Keratinocyte (primary cell): ENCODE results near the gene FAM241A.

Source experiments
- EZH2 ChIP-seq: IDR thresholded peaks from one replicate; pipeline ENCODE4 v1.6.1; 2012; ENCODE audit warnings: inconsistent platforms, mild to moderate bottlenecking, low read length, moderate library complexity
- TF ChIP-seq, protein P1 (sequence below), 3 experiments: IDR thresholded peaks in 1 of 3; conservative IDR thresholded peaks in 1 of 3; optimal IDR thresholded peaks in 1 of 3; 2 replicates in 2 of 3; 3 replicates in 1 of 3; pipeline versions ENCODE3 to v1.5.1; 2011; ENCODE audit warnings: low read length in 3 of 3, mild to moderate bottlenecking in 3 of 3, moderate library complexity in 2 of 3, control low read depth in 1 of 3, inconsistent platforms in 1 of 3; ENCODE audit not compliant: insufficient read depth in 2 of 3; ENCODE audit errors: extremely low read depth in 1 of 3

DNA sequence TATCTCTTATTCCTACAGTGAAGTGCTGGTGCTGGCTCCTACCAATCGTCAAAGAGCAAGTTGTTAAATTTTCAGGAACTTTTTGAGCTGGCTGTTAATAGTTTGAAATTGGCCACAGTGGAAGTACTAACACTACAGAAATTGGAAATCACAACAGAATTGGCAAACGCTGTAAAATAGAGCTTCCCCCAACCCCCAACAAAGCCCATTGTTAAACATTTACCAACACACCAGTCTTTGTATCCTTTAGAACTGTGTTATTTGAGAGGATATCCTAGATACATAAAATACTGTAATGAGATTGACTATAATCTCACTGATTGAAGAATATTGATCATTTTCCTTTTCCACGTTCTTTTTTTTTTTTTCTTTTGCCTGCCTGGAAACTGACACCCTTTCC is 37.4 kb downstream of the FAM241A start:
- TF ChIP-seq, protein P1, sequence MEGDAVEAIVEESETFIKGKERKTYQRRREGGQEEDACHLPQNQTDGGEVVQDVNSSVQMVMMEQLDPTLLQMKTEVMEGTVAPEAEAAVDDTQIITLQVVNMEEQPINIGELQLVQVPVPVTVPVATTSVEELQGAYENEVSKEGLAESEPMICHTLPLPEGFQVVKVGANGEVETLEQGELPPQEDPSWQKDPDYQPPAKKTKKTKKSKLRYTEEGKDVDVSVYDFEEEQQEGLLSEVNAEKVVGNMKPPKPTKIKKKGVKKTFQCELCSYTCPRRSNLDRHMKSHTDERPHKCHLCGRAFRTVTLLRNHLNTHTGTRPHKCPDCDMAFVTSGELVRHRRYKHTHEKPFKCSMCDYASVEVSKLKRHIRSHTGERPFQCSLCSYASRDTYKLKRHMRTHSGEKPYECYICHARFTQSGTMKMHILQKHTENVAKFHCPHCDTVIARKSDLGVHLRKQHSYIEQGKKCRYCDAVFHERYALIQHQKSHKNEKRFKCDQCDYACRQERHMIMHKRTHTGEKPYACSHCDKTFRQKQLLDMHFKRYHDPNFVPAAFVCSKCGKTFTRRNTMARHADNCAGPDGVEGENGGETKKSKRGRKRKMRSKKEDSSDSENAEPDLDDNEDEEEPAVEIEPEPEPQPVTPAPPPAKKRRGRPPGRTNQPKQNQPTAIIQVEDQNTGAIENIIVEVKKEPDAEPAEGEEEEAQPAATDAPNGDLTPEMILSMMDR (optimal IDR thresholded peaks at IDR 0.05 in 1 of 3, IDR thresholded peaks at IDR 0.05 in 1 of 3, conservative IDR thresholded peaks at IDR 0.05 in 1 of 3; ENCODE audit: extremely low read depth in 1 of 3, insufficient read depth in 2 of 3, low read length in 3 of 3), result no peak
- no peak for TF ChIP-seq EZH2
